Activated naive CD8-positive, alpha-beta T cell treated with anti-CD3 and anti-CD28 coated beads, Interleukin-2, amount 10 ng/mL, durations not matched to agents 7 days and 5 days (primary cell): ENCODE measurements around the gene SMS. TPM values are rescaled to one million over a fixed set of nuclear protein-coding genes. Genes with fewer than 3 reads are reported as not detected.

ENCODE experiments used
- ATAC-seq: fragments of 150-1000 bp; cut with Tn5 transposase; one replicate; pipeline ENCODE4 v1.10.0; 2021; ENCODE audit warnings: low read depth, moderate library complexity
- POLR2A ChIA-PET: fragments of 350-600 bp; sonication (Branson Sonifier 250); formaldehyde crosslinking; loops from one replicate; lab custom pipeline; 2021; ENCODE audit warnings: antibody characterized with exemption; lab: Charles Lee
- DNase-seq: peaks from one replicate; pipeline ENCODE4 v3.0.0; 2021
- H3K27ac Mint-ChIP-seq: one replicate; pipeline ENCODE4 v1.8.0; 2022; ENCODE audit warnings: mild to moderate bottlenecking, mixed read lengths
- H3K27me3 Mint-ChIP-seq: one replicate; pipeline ENCODE4 v1.8.0; 2022; ENCODE audit warnings: mild to moderate bottlenecking, moderate library complexity, mixed read lengths
- H3K36me3 Mint-ChIP-seq: one replicate; pipeline ENCODE4 v1.8.0; 2021; ENCODE audit warnings: mild to moderate bottlenecking, mixed read lengths
- H3K4me1 Mint-ChIP-seq: one replicate; pipeline ENCODE4 v1.8.0; 2021; ENCODE audit warnings: mixed read lengths
- H3K4me3 Mint-ChIP-seq: one replicate; pipeline ENCODE4 v1.8.0; 2022; ENCODE audit warnings: mild to moderate bottlenecking, moderate library complexity, mixed read lengths
- H3K9me3 Mint-ChIP-seq: one replicate; pipeline ENCODE4 v1.8.0; 2021; ENCODE audit warnings: mixed read lengths
- total RNA-seq, 2 experiments: library from RNA; stranded (reverse); gene quantifications; one replicate each; pipeline ENCODE4 v1.2.3, GENCODE V29; 2021

The SMS gene
- total RNA-seq, 2 experiments from 2014 or later, result 64.1 to 67.4 TPM

DNA sequence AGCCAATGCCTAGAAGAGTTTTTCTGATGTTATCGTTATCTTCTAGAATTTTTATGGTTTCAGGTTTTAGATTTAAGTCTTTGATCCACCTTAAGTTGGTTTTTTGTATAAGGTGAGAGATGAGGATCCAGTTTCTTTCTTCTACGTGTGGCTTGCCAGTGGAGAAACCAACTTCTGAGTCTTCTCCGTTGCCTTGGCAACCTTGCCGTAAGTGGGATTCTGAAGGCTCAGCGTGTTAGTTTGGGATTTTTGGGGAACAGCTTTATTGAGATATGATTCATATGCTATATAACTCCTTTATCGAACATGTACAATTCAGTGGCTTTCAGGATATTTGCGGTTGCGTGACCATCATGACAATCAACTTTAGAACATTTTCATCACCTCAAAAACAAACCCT is 17.7 kb downstream of the SMS start:
- ATAC-seq, result no peak
- H3K9me3 Mint-ChIP-seq, result no peaks in the 10 kb centered on the region
- peaks cover 4% of the 10 kb centered on the region for H3K36me3 Mint-ChIP-seq
- POLR2A ChIA-PET, result no interaction called here
- H3K27me3 Mint-ChIP-seq, result no peaks in the 10 kb centered on the region
- no peak overlapping the region for H3K27ac Mint-ChIP-seq
- no peak overlapping the region for H3K4me3 Mint-ChIP-seq
- DNase-seq, result no peak
- peaks cover 27% of the 10 kb centered on the region for H3K4me1 Mint-ChIP-seq

DNA sequence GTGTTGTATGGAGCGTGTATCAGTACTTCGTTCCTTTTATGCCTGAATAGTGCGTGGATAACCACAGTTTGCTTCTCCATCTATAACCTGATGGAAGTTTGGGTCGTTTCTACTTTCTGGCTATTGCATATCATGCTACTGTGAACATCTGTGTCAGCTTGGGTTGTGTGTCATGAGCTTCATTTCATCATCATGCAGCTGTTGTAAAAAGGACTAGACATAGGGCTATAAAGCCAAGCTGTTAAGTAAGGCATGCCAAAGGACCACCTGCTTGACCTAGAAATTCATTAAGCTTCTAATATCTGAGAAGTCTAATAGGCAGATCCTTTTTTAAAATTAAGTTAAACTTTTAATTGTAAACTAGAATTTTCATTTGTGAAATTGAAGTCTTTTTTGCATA is 18.4 kb downstream of the SMS start:
- Mint-ChIP-seq H3K4me3 (no peak overlapping the region), H3K9me3 (no peaks in the 10 kb centered on the region), H3K27me3 (no peaks in the 10 kb centered on the region), H3K36me3 (peaks cover 4% of the 10 kb centered on the region), H3K4me1 (peaks cover 26% of the 10 kb centered on the region), H3K27ac (no peak overlapping the region)
- DNase-seq, result no peak
- POLR2A ChIA-PET, result no interaction called here
- no peak for ATAC-seq

DNA sequence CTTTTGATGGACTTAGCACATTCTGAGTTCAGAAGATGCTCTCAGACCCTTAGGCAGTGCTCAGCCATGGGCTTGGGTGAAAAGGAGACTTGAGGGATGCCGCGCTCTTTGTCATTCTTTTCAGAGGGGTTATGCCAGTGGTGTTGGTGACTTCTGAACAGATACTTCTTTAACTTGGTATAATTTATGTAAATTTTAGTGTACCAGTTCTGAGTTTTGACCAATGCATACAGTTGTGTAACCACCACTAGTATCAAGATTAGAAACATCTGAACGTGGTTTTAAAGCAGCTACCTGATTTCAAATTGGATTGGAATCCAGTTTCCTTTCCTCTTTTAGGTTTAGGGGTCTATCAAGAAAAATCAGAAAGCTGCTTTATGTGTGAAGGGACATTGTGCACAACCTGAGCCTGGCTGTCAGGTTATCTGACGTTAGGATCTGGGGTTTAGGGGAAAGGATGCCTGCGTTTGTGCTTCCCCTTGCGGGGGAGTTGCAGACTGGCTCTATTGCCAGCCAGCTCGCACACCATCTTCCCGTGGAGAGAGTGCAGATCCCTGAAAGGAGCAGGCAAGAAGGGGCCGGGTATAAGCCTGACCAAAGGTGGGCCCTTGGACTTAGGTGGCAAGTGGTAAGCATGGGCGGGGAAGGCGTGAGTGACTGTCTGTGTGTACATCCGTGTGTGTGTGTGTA is 19.0 kb downstream of the SMS start:
- H3K27ac Mint-ChIP-seq, result peak overlapping the region; percentile 34
- POLR2A ChIA-PET, result interaction anchor here (0.8 kb wide), 1 partner anchor 18 kb away, joined by 3 read pairs; no protein-coding TSS in a partner anchor
- H3K9me3 Mint-ChIP-seq, result no peaks in the 10 kb centered on the region
- H3K4me3 Mint-ChIP-seq, result no peak overlapping the region
- no peak for ATAC-seq
- DNase-seq, result no peak
- H3K36me3 Mint-ChIP-seq, result peaks cover 4% of the 10 kb centered on the region
- H3K4me1 Mint-ChIP-seq, result peaks cover 26% of the 10 kb centered on the region
- no peaks in the 10 kb centered on the region for H3K27me3 Mint-ChIP-seq

DNA sequence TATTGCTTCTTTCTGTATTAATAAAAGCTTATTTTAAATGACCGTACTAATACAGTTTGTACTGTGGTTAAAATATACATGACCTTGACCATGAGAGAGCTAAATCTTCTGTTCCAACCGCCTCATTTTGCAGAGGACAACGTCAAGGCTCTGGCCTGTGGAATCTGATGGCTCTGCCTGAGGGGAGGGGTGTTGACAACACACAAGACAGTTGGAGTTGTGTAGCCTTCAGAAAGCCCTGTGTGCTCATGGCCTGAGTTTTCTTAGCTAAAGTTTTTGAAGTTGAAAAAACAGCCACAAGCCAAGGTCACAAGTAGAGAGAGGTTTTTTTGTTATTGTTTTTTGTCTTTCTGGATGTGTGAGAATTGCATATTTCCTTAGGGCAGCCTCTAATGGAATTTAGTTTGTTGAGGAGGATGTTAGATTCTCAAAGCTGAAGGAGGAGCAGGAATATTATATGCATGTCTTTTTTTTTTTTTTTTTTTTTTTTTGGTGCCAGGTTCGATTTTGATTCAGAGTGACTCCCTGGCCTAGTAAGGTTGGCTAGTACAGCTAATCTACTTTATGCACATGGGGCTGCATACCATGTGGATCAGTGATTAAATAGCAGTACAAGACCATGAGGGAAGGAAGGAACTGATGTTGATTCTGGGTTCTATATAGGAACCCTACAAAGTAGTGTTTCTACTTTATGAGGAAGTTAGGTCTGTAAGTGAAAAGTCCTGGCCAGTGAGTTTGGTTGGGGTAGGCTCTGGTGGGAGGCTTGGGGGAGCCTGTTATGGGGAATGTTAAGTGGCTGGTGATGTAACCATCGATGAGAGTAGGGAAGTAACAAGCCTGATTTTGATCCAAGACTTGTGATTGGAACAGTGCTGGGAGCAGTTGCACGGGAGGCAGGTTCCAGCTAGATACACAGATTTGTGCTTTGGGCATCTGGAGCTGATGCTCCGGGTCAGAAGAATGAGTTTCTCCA is 20.3 kb downstream of the SMS start:
- Mint-ChIP-seq H3K9me3 (no peaks in the 10 kb centered on the region), H3K36me3 (no peaks in the 10 kb centered on the region)

DNA sequence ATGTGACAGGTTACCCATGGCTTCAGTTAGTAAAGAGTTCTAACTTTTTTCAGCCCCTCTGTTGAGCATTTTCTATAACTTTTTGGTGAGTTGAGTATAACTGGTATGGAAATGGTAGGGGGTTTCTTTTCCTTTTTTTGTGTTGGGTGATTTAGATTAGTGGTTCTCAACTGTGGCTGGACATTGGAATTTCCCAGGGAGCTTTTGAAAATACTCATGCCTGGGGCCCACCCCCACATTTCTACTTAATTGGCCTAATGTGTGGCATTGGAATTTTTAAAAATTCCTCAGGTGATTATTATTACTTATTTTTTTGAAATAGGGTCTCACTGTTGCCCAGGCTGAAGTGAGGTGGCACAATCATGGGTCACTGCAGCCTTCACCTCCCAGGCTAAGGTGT is 21.9 kb downstream of the SMS start:
- POLR2A ChIA-PET, result no interaction called here
- no peak for DNase-seq
- ATAC-seq, result no peak
- no peaks in the 10 kb centered on the region for H3K27me3 Mint-ChIP-seq
- peaks cover 23% of the 10 kb centered on the region for H3K4me1 Mint-ChIP-seq
- no peaks in the 10 kb centered on the region for H3K9me3 Mint-ChIP-seq
- H3K4me3 Mint-ChIP-seq, result no peak overlapping the region
- no peak overlapping the region for H3K27ac Mint-ChIP-seq
- H3K36me3 Mint-ChIP-seq, result peaks cover under 1% of the 10 kb centered on the region

More for the DNA sequence above, 20.3 kb downstream of the SMS start:
- DNase-seq, result no peak
- Mint-ChIP-seq H3K4me3 (no peak overlapping the region), H3K27me3 (no peaks in the 10 kb centered on the region), H3K27ac (no peak overlapping the region), H3K4me1 (peaks cover 23% of the 10 kb centered on the region)
- ATAC-seq, result no peak
- POLR2A ChIA-PET, result no interaction called here

DNA sequence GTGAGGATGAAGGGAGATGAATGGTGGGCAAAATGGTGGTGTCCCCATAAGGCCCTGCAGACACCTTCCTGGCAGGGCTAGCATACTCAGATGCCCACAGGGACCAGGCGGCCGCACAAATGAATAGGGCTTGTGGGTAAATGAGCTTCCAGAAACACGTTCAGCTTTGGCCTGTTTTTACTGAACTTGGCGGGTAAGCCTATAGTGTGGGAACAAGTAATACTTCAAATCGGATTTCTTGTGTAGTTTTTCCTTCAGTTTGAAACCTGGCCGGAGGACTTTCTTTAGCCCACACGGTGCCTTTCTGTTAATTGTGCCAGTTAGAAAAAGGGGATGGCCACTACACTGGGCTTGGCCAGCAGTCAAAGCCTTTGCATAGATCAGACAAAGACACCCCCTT is 22.8 kb downstream of the SMS start:
- no peak overlapping the region for H3K27ac Mint-ChIP-seq
- no peaks in the 10 kb centered on the region for H3K9me3 Mint-ChIP-seq
- POLR2A ChIA-PET, result no interaction called here
- no peaks in the 10 kb centered on the region for H3K27me3 Mint-ChIP-seq
- peaks cover 2% of the 10 kb centered on the region for H3K36me3 Mint-ChIP-seq
- H3K4me1 Mint-ChIP-seq, result peaks cover 18% of the 10 kb centered on the region
- ATAC-seq (no peak), DNase-seq (no peak)
- H3K4me3 Mint-ChIP-seq, result no peak overlapping the region

DNA sequence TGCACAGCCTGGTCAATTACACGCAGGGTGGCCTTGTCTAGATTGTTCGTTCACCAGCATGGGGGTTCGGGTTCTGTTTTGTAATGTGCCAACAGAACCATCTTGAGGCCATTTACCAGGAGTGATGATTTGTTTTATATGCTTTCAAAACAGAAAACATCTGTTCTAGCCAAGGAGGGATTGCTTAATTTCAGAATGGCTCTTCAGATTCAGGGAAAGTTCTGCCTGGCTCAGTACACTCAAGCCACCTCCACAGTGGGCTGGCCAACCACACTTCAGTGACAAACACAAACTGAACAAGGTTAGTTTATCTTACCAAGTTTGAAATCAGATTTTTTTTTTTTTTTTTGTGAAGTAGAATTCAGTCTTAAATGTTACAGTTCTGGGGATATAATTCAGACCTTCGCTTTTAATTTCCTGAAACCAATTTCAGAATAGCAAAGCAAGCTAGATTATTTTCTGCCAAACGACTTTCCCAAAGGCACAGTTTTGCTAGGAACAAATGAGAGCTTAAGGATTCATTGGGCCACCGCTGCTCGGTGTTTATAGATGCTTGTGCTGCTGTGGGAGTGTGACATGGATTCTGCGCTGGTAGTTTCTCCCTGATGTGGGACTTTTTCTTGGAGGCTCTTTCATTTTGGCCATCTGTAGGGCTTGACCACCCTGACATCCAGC is 23.4 kb downstream of the SMS start:
- peaks cover 2% of the 10 kb centered on the region for H3K36me3 Mint-ChIP-seq
- DNase-seq (no peak), ATAC-seq (no peak)

DNA sequence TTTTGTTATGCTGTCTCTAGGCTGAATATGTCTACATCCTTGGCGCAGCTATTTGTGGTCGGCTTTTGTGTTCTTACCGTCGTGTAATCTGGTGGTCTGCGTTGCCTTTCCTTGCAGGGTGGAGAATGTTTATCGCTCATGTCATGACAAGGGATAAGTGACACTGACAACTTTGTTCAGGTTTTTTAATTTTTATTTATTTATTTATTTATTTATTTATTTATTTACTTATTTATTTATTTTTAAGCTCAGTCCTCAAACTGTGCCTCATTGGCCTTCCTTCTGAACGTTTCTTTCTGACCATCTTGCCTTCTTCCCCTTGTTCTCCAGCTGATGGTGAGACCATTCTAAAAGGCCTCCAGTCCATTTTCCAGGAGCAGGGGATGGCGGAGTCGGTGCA is 26.4 kb downstream of the SMS start:
- ATAC-seq (no peak), DNase-seq (no peak)
- POLR2A ChIA-PET, result no interaction called here
- H3K27me3 Mint-ChIP-seq, result no peaks in the 10 kb centered on the region
- H3K27ac Mint-ChIP-seq, result no peak overlapping the region
- H3K4me1 Mint-ChIP-seq, result peaks cover 2% of the 10 kb centered on the region
- H3K9me3 Mint-ChIP-seq, result no peaks in the 10 kb centered on the region
- H3K36me3 Mint-ChIP-seq, result peaks cover 5% of the 10 kb centered on the region
- H3K4me3 Mint-ChIP-seq, result no peak overlapping the region

More for the DNA sequence above, 23.4 kb downstream of the SMS start:
- H3K4me1 Mint-ChIP-seq, result peaks cover 12% of the 10 kb centered on the region
- H3K27ac Mint-ChIP-seq, result no peak overlapping the region
- POLR2A ChIA-PET, result no interaction called here
- H3K27me3 Mint-ChIP-seq, result no peaks in the 10 kb centered on the region
- H3K4me3 Mint-ChIP-seq, result no peak overlapping the region
- no peaks in the 10 kb centered on the region for H3K9me3 Mint-ChIP-seq

DNA sequence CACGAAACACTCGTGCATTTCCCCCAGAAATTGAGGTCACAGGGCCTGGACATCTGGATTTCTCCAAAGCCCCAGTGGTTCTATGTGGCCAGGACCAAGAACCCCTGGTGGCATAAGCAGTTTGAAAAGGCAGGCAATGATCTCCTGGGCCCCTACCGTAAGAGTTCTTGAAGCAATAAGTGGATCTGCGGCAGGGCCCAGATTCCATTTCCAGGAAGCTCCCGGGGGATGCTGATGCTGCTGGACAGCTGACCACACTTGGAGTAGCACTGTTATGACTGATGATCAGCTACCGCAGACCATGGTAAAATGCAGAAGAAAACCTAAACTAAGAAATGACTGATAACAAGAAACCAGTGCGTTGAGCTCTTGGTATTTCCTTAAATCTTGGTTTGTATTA is 27.8 kb downstream of the SMS start:
- POLR2A ChIA-PET, result no interaction called here
- H3K27ac Mint-ChIP-seq, result no peak overlapping the region

DNA sequence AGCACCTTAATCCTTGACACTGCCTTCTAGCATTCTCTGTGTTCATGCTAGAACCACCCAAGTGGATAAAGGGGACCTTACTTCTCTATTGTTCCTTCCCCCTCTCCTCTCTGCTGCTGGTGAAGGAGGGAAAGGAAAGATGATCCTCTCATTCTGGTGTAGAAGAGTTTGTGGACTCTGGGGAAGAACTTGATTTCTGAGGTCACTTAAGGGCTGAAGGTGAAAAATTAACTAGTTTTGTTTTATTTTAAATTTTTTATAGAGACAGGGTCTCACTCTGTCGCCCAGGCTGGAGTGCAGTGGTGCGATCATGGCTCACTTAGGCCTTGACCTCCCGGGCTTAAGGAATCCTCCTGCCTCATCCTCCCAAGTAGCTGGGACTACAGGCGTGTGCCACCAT is 29.8 kb downstream of the SMS start:
- H3K4me3 Mint-ChIP-seq, result no peak overlapping the region
- DNase-seq, result no peak
- ATAC-seq, result no peak
- H3K9me3 Mint-ChIP-seq, result no peaks in the 10 kb centered on the region
- peaks cover 16% of the 10 kb centered on the region for H3K4me1 Mint-ChIP-seq
- H3K36me3 Mint-ChIP-seq, result peaks cover 8% of the 10 kb centered on the region
- H3K27me3 Mint-ChIP-seq, result no peaks in the 10 kb centered on the region
- no peak overlapping the region for H3K27ac Mint-ChIP-seq
- POLR2A ChIA-PET, result no interaction called here

More for the DNA sequence above, 27.8 kb downstream of the SMS start:
- ATAC-seq, result no peak
- no peak for DNase-seq
- H3K4me3 Mint-ChIP-seq, result no peak overlapping the region
- peaks cover 9% of the 10 kb centered on the region for H3K4me1 Mint-ChIP-seq
- no peaks in the 10 kb centered on the region for H3K9me3 Mint-ChIP-seq
- H3K36me3 Mint-ChIP-seq, result peaks cover 8% of the 10 kb centered on the region
- no peaks in the 10 kb centered on the region for H3K27me3 Mint-ChIP-seq

DNA sequence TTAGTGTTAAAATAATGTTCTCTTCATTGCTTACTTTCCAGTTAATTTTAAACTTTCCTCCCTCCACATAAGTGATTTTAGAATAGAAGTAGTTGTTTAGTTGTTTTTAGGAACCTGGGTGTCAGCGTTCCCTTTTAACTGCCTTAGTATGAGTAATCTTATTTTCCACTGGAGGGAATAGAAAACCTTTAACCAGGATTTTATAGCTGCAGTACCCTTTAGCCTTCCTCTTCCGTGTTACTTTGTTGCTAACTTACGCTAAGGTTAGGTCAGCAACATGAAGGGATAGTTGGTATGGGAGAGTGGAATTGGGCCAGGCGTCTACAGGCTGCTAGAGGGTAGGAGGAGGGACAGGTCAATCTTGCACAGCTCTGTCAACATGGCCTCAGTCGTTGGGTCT is 31.5 kb downstream of the SMS start:
- POLR2A ChIA-PET, result interaction anchor here (0.6 to 2.9 kb wide), 5 partner anchors 32 to 1364 kb away, joined by 3 to 11 read pairs (median 3); partner anchors contain the start of gene MBTPS2
- ATAC-seq (no peak), DNase-seq (no peak)
- Mint-ChIP-seq H3K27me3 (no peaks in the 10 kb centered on the region), H3K27ac (peak overlapping the region; percentile 92), H3K4me1 (peaks cover 16% of the 10 kb centered on the region), H3K9me3 (no peaks in the 10 kb centered on the region), H3K4me3 (peak overlapping the region; percentile 19), H3K36me3 (peaks cover 8% of the 10 kb centered on the region)

DNA sequence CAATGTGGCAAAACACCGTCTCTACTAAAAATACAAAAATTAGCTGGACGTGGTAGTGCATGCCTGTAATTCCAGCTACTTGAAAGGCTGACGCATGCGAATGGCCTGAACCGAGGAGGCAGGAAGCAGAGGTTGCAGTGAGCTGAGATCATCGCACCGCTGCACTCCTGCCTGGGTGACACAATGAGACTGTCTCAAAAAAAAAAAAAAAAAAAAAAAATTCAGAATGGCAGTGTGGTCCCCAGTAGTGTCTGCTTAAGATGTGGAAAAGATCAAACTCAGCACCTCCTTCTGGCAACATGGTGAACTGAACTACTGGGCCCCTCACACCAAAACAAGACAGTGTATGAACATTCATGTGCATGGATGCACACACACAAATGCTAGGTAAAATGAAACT is 32.2 kb downstream of the SMS start:
- peaks cover 10% of the 10 kb centered on the region for H3K36me3 Mint-ChIP-seq

More for the DNA sequence above, 32.2 kb downstream of the SMS start:
- Mint-ChIP-seq H3K9me3 (no peaks in the 10 kb centered on the region), H3K4me3 (peak overlapping the region; percentile 72), H3K4me1 (peaks cover 16% of the 10 kb centered on the region), H3K27me3 (no peaks in the 10 kb centered on the region), H3K27ac (peak overlapping the region; percentile 92)
- POLR2A ChIA-PET, result interaction anchor here (0.6 to 2.9 kb wide), 6 partner anchors 31 to 1364 kb away, joined by 3 to 11 read pairs (median 4); partner anchors contain the start of genes MBTPS2 and SMS
- peak; percentile 94 for ATAC-seq
- peak; percentile 38 for DNase-seq
